CD8-positive, alpha-beta memory T cell (primary cell): ENCODE data around the gene DAGLA. TPM values are rescaled to one million over a fixed set of nuclear protein-coding genes. Genes with fewer than 3 reads are reported as not detected.
A peak's percentile ranks its signal among the peaks of the same experiment; 100 is the strongest.

Source experiments
- CTCF ChIA-PET: fragments of 350-600 bp; sonication (Branson Sonifier 250); formaldehyde crosslinking; loops from one replicate; lab custom pipeline; 2021; ENCODE audit warnings: antibody characterized with exemption; lab: Charles Lee
- POLR2A ChIA-PET: fragments of 350-600 bp; sonication (Branson Sonifier 250); formaldehyde crosslinking; loops from one replicate; lab custom pipeline; 2021; ENCODE audit warnings: antibody characterized with exemption; lab: Charles Lee
- DNase-seq, 5 donors: peaks; one replicate each; pipeline versions ENCODE4 v3.0.0 to v3.0.0-alpha.2; 2020 to 2022; ENCODE audit warnings: mixed read lengths in 1 of 5
- H3K27ac ChIP-seq: one replicate; pipeline ENCODE4 v1.7.0; 2013; ENCODE audit warnings: low read depth, mild to moderate bottlenecking, low read length, moderate library complexity
- H3K27me3 ChIP-seq: 2 replicates; pipeline ENCODE4 v1.7.0; 2013; ENCODE audit warnings: low read length, mild to moderate bottlenecking; ENCODE audit not compliant: insufficient read depth, poor library complexity, severe bottlenecking
- H3K36me3 ChIP-seq: 2 replicates; pipeline ENCODE4 v1.7.0; 2013; ENCODE audit warnings: mild to moderate bottlenecking, low read length, moderate library complexity; ENCODE audit not compliant: insufficient read depth
- H3K4me1 ChIP-seq: 2 replicates; pipeline ENCODE4 v1.7.0; 2013; ENCODE audit warnings: mild to moderate bottlenecking, low read length, moderate library complexity; ENCODE audit not compliant: insufficient read depth
- H3K4me3 ChIP-seq: 2 replicates; pipeline ENCODE4 v1.7.0; 2013; ENCODE audit warnings: mild to moderate bottlenecking, low read length
- H3K9me3 ChIP-seq: 2 replicates; pipeline ENCODE4 v1.7.0; 2013; ENCODE audit warnings: mild to moderate bottlenecking, low read length
- H3K27ac Mint-ChIP-seq, 8 donors: one replicate each; pipeline ENCODE4 v1.8.0; 2020 to 2021; ENCODE audit warnings: mixed read lengths in 8 of 8, mild to moderate bottlenecking in 6 of 8, inconsistent platforms in 3 of 8, moderate library complexity in 3 of 8
- H3K27me3 Mint-ChIP-seq, 2 donors: one replicate each; pipeline ENCODE4 v1.8.0; 2020 to 2021; ENCODE audit warnings: mixed read lengths in 2 of 2, mild to moderate bottlenecking in 1 of 2, moderate library complexity in 1 of 2
- H3K36me3 Mint-ChIP-seq, 3 donors: one replicate each; pipeline ENCODE4 v1.8.0; 2020 to 2021; ENCODE audit warnings: mixed read lengths in 3 of 3, inconsistent platforms in 1 of 3, mild to moderate bottlenecking in 1 of 3
- H3K4me1 Mint-ChIP-seq, 3 donors: one replicate each; pipeline ENCODE4 v1.8.0; 2020 to 2021; ENCODE audit warnings: mixed read lengths in 3 of 3, inconsistent platforms in 1 of 3, mild to moderate bottlenecking in 1 of 3
- H3K4me3 Mint-ChIP-seq, 7 donors: one replicate each; pipeline ENCODE4 v1.8.0; 2020 to 2021; ENCODE audit warnings: mixed read lengths in 7 of 7, mild to moderate bottlenecking in 6 of 7, moderate library complexity in 4 of 7, inconsistent platforms in 2 of 7
- H3K9me3 Mint-ChIP-seq, 5 donors: one replicate each; pipeline ENCODE4 v1.8.0; 2020 to 2022; ENCODE audit warnings: mixed read lengths in 5 of 5, mild to moderate bottlenecking in 3 of 5, moderate library complexity in 2 of 5, inconsistent platforms in 1 of 5
- polyA plus RNA-seq: library from polyadenylated mRNA; unstranded; fragments of 300-500 nt; fragmentation: Illumina TruSeq; gene quantifications from one replicate; pipeline ENCODE4 v1.2.3, GENCODE V29; 2021
- total RNA-seq, 2 experiments: library from RNA; stranded (reverse); gene quantifications; one replicate each; pipeline ENCODE4 v1.2.3, GENCODE V29; 2021

Gene DAGLA
- total and polyA plus RNA-seq, 3 experiments from 2014 or later = 0.11 to 0.20 TPM; not detected in 1

DNA sequence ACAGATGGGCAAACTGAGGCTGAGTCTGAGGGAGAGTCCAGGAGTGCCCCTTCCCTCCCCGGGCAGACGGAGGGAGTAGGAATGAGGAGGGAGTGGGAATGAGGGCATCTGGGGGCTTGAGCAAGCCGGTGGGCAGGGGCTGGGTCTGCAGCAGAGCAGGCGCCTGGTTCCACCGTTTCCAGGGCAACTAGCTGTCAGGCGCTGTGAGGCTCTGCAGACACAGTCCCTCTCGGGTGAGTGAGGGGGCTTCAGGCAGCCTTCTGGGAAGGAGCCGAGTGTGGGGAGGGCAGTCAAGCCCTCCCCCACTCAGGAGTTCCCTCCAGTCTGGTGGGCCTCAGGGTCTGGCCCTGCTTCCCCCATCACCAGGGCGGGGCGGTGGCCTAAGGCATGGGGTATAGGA is 93.2 kb downstream of the DAGLA start:
- ChIA-PET POLR2A (no interaction called here), CTCF (interaction anchor here (1.4 kb wide), 1 partner anchor 25 kb away, joined by 8 read pairs; no protein-coding TSS in a partner anchor)
- Mint-ChIP-seq H3K27me3 (peaks cover 0 to 4% of the 10 kb centered on the region in 2 donors), H3K4me1 (peaks cover 10 to 23% (median 20%) of the 10 kb centered on the region in 3 donors), H3K36me3 (no peaks in the 10 kb centered on the region), H3K27ac (peak overlapping the region in 1 of 8 donors; percentile 19), H3K4me3 (no peak overlapping the region), H3K9me3 (no peaks in the 10 kb centered on the region)
- no peak for DNase-seq
- Histone ChIP-seq H3K4me1 (peaks cover 12% of the 10 kb centered on the region), H3K36me3 (no peaks in the 10 kb centered on the region), H3K27me3 (no peaks in the 10 kb centered on the region), H3K27ac (no peak overlapping the region), H3K9me3 (no peaks in the 10 kb centered on the region), H3K4me3 (no peak overlapping the region)

DNA sequence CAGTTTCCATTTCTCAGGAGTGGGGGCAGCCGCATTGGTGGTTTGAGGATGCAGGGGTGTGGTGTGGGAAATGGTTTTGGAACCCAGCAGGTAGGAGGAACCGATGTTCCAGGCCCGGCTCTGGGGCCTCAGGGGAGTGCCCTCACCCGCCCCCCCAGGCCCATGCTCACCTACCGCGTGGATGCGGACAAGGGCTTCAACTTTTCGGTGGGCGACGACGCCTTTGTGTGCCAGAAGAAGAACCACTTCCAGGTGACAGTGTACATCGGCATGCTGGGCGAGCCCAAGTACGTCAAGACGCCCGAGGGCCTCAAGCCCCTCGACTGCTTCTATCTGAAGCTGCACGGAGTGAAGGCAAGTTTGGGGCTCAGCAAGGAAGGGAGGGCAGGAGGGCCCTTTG is 93.6 kb downstream of the DAGLA start:
- no peak overlapping the region for H3K27ac ChIP-seq
- Mint-ChIP-seq H3K36me3 (no peaks in the 10 kb centered on the region), H3K9me3 (no peaks in the 10 kb centered on the region), H3K4me3 (peak overlapping the region in 1 of 7 donors; percentile 37), H3K27me3 (peaks cover 0 to 4% of the 10 kb centered on the region in 2 donors), H3K4me1 (peaks cover 10 to 23% (median 20%) of the 10 kb centered on the region in 3 donors), H3K27ac (no peak overlapping the region)
- CTCF ChIA-PET = no interaction called here
- H3K4me3 ChIP-seq = no peak overlapping the region
- POLR2A ChIA-PET = no interaction called here
- no peaks in the 10 kb centered on the region for H3K36me3 ChIP-seq
- no peaks in the 10 kb centered on the region for H3K27me3 ChIP-seq
- H3K4me1 ChIP-seq = peaks cover 12% of the 10 kb centered on the region
- DNase-seq = no peak
- H3K9me3 ChIP-seq = no peaks in the 10 kb centered on the region

DNA sequence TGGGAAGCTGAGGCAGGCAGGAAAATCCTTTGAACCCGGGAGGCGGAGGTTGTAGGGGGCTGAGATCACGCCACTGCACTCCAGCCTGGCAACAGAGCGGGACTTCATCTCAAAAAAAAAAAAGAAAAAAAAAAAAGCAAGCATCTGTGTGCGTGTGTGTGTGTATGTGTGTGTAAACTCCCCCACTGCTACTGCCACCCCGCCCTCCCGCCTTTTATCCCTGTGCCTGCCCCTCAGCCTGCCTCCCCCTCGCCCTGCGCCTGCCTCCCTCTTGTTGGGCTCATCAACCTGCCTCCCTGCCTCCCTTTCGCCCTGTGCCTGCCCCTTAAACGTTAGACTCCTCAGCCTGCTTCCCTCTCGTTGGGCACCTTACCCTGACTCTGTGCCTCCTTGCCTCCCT is 94.2 kb downstream of the DAGLA start:
- no peaks in the 10 kb centered on the region for H3K9me3 ChIP-seq
- Mint-ChIP-seq H3K27ac (peak overlapping the region in 1 of 8 donors; percentile 43), H3K9me3 (no peaks in the 10 kb centered on the region), H3K36me3 (no peaks in the 10 kb centered on the region), H3K4me3 (no peak overlapping the region), H3K27me3 (peaks cover 0 to 4% of the 10 kb centered on the region in 2 donors), H3K4me1 (peaks cover 10 to 23% (median 20%) of the 10 kb centered on the region in 3 donors)
- no peaks in the 10 kb centered on the region for H3K36me3 ChIP-seq
- H3K27ac ChIP-seq = no peak overlapping the region
- H3K27me3 ChIP-seq = no peaks in the 10 kb centered on the region
- H3K4me1 ChIP-seq = peaks cover 12% of the 10 kb centered on the region
- ChIA-PET POLR2A (no interaction called here), CTCF (no interaction called here)
- DNase-seq = no peak
- no peak overlapping the region for H3K4me3 ChIP-seq

- no peaks in the 10 kb centered on the region for H3K9me3 Mint-ChIP-seq
- CTCF ChIA-PET = no interaction called here
Measured at GRCh38 chr11:61775106-61775505, 94.9 kb downstream of the DAGLA start.

DNA sequence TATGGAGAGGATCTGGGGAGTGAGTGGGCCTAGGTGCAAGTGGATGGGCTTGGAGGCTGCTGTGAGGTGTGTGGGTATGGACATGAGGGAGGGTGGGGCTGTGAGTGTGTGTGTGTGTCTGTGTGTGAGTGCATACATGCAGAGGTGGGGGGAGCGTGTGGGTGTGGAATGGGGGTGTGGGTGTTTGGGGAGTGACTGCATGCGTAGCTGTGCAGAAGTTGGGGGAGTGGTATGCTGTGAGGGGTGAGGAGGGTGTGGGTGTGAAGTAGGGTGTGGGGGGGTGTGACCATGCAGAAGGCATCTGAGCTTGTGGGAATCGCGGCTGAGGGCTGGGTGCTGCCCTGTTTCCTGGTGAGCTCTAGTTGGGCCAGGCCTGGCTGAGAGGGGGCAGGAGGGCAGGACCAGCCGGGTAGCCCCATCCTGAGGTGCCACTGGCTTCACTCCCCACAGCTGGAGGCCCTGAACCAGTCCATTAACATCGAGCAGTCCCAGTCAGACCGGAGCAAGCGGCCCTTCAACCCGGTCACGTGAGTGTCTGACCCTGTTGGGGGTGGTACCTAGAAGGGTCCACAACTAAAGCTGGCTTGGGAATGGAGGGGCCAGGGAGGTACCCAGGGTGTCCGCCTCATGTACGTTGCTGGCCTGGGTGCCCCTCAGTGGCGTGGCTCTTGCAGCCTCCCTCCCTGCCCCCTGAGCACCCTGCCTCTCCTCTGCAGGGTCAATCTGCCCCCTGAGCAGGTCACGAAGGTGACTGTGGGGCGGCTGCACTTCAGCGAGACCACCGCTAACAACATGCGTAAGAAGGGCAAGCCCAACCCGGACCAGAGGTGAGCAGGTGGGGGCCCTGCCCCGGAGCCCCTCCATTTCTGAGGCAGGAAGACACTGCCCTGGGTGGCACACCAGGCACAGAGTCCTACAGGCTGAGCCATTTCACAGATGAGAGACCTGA is 95.7 kb downstream of the DAGLA start:
- ChIA-PET CTCF (no interaction called here), POLR2A (no interaction called here)
- no peaks in the 10 kb centered on the region for H3K36me3 ChIP-seq
- peak in 1 of 5 donors; percentile 10 for DNase-seq
- Mint-ChIP-seq H3K9me3 (no peaks in the 10 kb centered on the region), H3K27ac (peak overlapping the region in 5 of 8 donors; percentile 61 to 86 (median 75)), H3K4me1 (peaks cover 10 to 23% (median 20%) of the 10 kb centered on the region in 3 donors), H3K27me3 (peaks cover 0 to 4% of the 10 kb centered on the region in 2 donors), H3K4me3 (peak overlapping the region in 5 of 7 donors; percentile 24 to 68 (median 60)), H3K36me3 (no peaks in the 10 kb centered on the region)
- H3K4me1 ChIP-seq = peaks cover 12% of the 10 kb centered on the region
- H3K4me3 ChIP-seq = no peak overlapping the region
- no peaks in the 10 kb centered on the region for H3K27me3 ChIP-seq
- no peaks in the 10 kb centered on the region for H3K9me3 ChIP-seq
- no peak overlapping the region for H3K27ac ChIP-seq

More at GRCh38 chr11:61775106-61775505, 94.9 kb downstream of the DAGLA start:
- H3K36me3 ChIP-seq = no peaks in the 10 kb centered on the region
- H3K4me3 Mint-ChIP-seq = peak overlapping the region in 3 of 7 donors; percentile 3 to 39 (median 24)
- no peaks in the 10 kb centered on the region for H3K27me3 ChIP-seq
- H3K27ac Mint-ChIP-seq = peak overlapping the region in 4 of 8 donors; percentile 43 to 86 (median 74)
- peaks cover 12% of the 10 kb centered on the region for H3K4me1 ChIP-seq
- no peak overlapping the region for H3K4me3 ChIP-seq
- no peak for DNase-seq
- POLR2A ChIA-PET = no interaction called here
- H3K4me1 Mint-ChIP-seq = peaks cover 10 to 23% (median 20%) of the 10 kb centered on the region in 3 donors
- no peaks in the 10 kb centered on the region for H3K36me3 Mint-ChIP-seq
- peaks cover 0 to 4% of the 10 kb centered on the region in 2 donors for H3K27me3 Mint-ChIP-seq
- H3K27ac ChIP-seq = no peak overlapping the region
- no peaks in the 10 kb centered on the region for H3K9me3 ChIP-seq

GRCh38 chr11:61776561-61777075 is 96.4 kb downstream of the DAGLA start:
- peak; percentile 24 to 63 (median 35) for DNase-seq
- peaks cover 12% of the 10 kb centered on the region for H3K4me1 ChIP-seq
- ChIA-PET CTCF (no interaction called here), POLR2A (no interaction called here)
- Mint-ChIP-seq H3K36me3 (no peaks in the 10 kb centered on the region), H3K27me3 (peaks cover 0 to 4% of the 10 kb centered on the region in 2 donors), H3K4me1 (peaks cover 10 to 23% (median 20%) of the 10 kb centered on the region in 3 donors), H3K4me3 (peak overlapping the region in 6 of 7 donors; percentile 45 to 76 (median 62)), H3K27ac (peak overlapping the region in 3 of 8 donors; percentile 40 to 82 (median 61)), H3K9me3 (no peaks in the 10 kb centered on the region)
- no peak overlapping the region for H3K4me3 ChIP-seq
- H3K36me3 ChIP-seq = no peaks in the 10 kb centered on the region
- H3K9me3 ChIP-seq = no peaks in the 10 kb centered on the region
- H3K27me3 ChIP-seq = no peaks in the 10 kb centered on the region
- no peak overlapping the region for H3K27ac ChIP-seq

- H3K27me3 Mint-ChIP-seq = peaks cover 0 to 4% of the 10 kb centered on the region in 2 donors
- no peaks in the 10 kb centered on the region for H3K9me3 ChIP-seq
- peaks cover 10 to 23% (median 19%) of the 10 kb centered on the region in 3 donors for H3K4me1 Mint-ChIP-seq
- H3K27me3 ChIP-seq = no peaks in the 10 kb centered on the region
- DNase-seq = peak; percentile 43 to 73 (median 58)
- H3K4me1 ChIP-seq = peaks cover 7% of the 10 kb centered on the region
- no peaks in the 10 kb centered on the region for H3K36me3 Mint-ChIP-seq
- no peaks in the 10 kb centered on the region for H3K36me3 ChIP-seq
- peak overlapping the region in 2 of 8 donors; percentile 33 to 66 for H3K27ac Mint-ChIP-seq
- CTCF ChIA-PET = no interaction called here
- POLR2A ChIA-PET = no interaction called here
- H3K9me3 Mint-ChIP-seq = no peaks in the 10 kb centered on the region
- peak overlapping the region; percentile 26 for H3K4me3 ChIP-seq
- H3K27ac ChIP-seq = no peak overlapping the region
- peak overlapping the region; percentile 45 to 77 (median 60) for H3K4me3 Mint-ChIP-seq
Measured at GRCh38 chr11:61777234-61778090, 97.3 kb downstream of the DAGLA start.
